Activated T-cell treated with anti-CD3 and anti-CD28 coated beads for 24 hours (primary cell): ENCODE results near the gene CEACAM16.

Experiments
- DNase-seq: peaks from one replicate; pipeline ENCODE4 v3.0.0-alpha.2; 2020; ENCODE audit warnings: low read depth

Gene CEACAM16

GRCh38 chr19:44746616-44746945 is 47.6 kb downstream of the CEACAM16 start:
- no peak for DNase-seq

GRCh38 chr19:44746946-44747738 is 48.2 kb downstream of the CEACAM16 start:
- peak; percentile 92 for DNase-seq

GRCh38 chr19:44747739-44748425 is 48.9 kb downstream of the CEACAM16 start:
- DNase-seq: peak; percentile 26

GRCh38 chr19:44748426-44749254 is 49.7 kb downstream of the CEACAM16 start, which contains the start of gene BCL3:
BCL3 (plus strand) TSS chr19:44748708; CDS start chr19:44748791, 83 bp downstream.
- DNase-seq: peak; percentile 52

- no peak for DNase-seq
Observed at GRCh38 chr19:44749292-44749691, 50.3 kb downstream of the CEACAM16 start.

- DNase-seq: no peak
Observed at GRCh38 chr19:44749994-44750393, 51.0 kb downstream of the CEACAM16 start.

GRCh38 chr19:44752123-44752815 is 53.3 kb downstream of the CEACAM16 start:
- no peak for DNase-seq

- peak; percentile 93 for DNase-seq
Observed at GRCh38 chr19:44752816-44753625, 54.1 kb downstream of the CEACAM16 start.

- no peak for DNase-seq
Observed at GRCh38 chr19:44753626-44753931, 54.6 kb downstream of the CEACAM16 start.

- DNase-seq: peak; percentile 65
Observed at GRCh38 chr19:44753932-44754749, 55.2 kb downstream of the CEACAM16 start.

GRCh38 chr19:44754750-44755080 is 55.8 kb downstream of the CEACAM16 start:
- DNase-seq: no peak

- no peak for DNase-seq
Observed at GRCh38 chr19:44755219-44755618, 56.3 kb downstream of the CEACAM16 start.

GRCh38 chr19:44756089-44756562 is 57.2 kb downstream of the CEACAM16 start:
- DNase-seq: no peak

GRCh38 chr19:44757057-44757734 is 58.2 kb downstream of the CEACAM16 start:
- no peak for DNase-seq

- no peak for DNase-seq
Observed at GRCh38 chr19:44757735-44758505, 59.0 kb downstream of the CEACAM16 start.

GRCh38 chr19:44758596-44758995 is 59.6 kb downstream of the CEACAM16 start:
- DNase-seq: no peak

- DNase-seq: no peak
Observed at GRCh38 chr19:44759083-44759804, 60.3 kb downstream of the CEACAM16 start.
